Tibial artery (tissue), 4 donors: Measurements from ENCODE around the gene CTXND1.
A peak's percentile ranks its signal among the peaks of the same experiment; 100 is the strongest.

Source experiments
- DNase-seq, 2 donors: peaks; one replicate each; pipeline ENCODE4 v3.0.0-alpha.2; 2019
- H3K27ac ChIP-seq, 2 donors: fragments of 200-600 bp; sonication (generic) in 1 of 2; 1 replicate in 1 of 2; 2 replicates in 1 of 2; pipeline ENCODE4 v1.5.1; 2018 to 2019; ENCODE audit warnings: mild to moderate bottlenecking in 1 of 2
- H3K27me3 ChIP-seq, 2 donors: fragments of 200-600 bp; sonication (generic) in 1 of 2; one replicate each; pipeline versions ENCODE4 v1.5.1 to v1.6.0; 2016 to 2019
- H3K36me3 ChIP-seq, 3 donors: fragments of 200-600 bp; sonication (generic) in 2 of 3; one replicate each; pipeline ENCODE4 v1.5.1; 2016 to 2019; ENCODE audit warnings: mild to moderate bottlenecking in 2 of 3
- H3K4me1 ChIP-seq, 4 donors: fragments of 200-600 bp; sonication (generic) in 2 of 4; 1 replicate in 3 of 4; 2 replicates in 1 of 4; pipeline ENCODE4 v1.5.1; 2016 to 2019
- H3K4me3 ChIP-seq, 2 donors: fragments of 200-600 bp; sonication (generic) in 1 of 2; 1 replicate in 1 of 2; 2 replicates in 1 of 2; pipeline ENCODE4 v1.5.1; 2018 to 2019; ENCODE audit warnings: mild to moderate bottlenecking in 2 of 2
- H3K9me3 ChIP-seq, 3 donors: fragments of 200-600 bp; sonication (generic) in 1 of 3; one replicate each; pipeline ENCODE4 v1.5.1; 2016 to 2019
- CTCF ChIP-seq, 2 experiments: fragments of 200-600 bp in 1 of 2; fragments of 450-650 bp in 1 of 2; IDR thresholded peaks; one replicate each; pipeline ENCODE4 v1.5.1; 2017 to 2019; ENCODE audit warnings: antibody characterized with exemption in 2 of 2, mild to moderate bottlenecking in 1 of 2, moderate library complexity in 1 of 2
- intact Hi-C: fragments of 100-400 bp; cut with DNase I; formaldehyde crosslinking; loops from one replicate; pipeline ENCODE4 v1.15.0; 2023; ENCODE audit warnings: low total_unique reads

The CTXND1 gene

GRCh38 chr15:80163897-80164296, 88.1 kb downstream of the CTXND1 start:
- Histone ChIP-seq H3K27me3 (no peaks in the 10 kb centered on the region), H3K4me1 (no peaks in the 10 kb centered on the region), H3K36me3 (peaks cover 31 to 62% (median 38%) of the 10 kb centered on the region in 3 donors), H3K27ac (no peak overlapping the region), H3K4me3 (no peak overlapping the region), H3K9me3 (no peaks in the 10 kb centered on the region)
- intact Hi-C loops: no loop called here
- DNase-seq: no peak
- no peak for TF ChIP-seq CTCF (IDR thresholded peaks at IDR 0.05)

- Histone ChIP-seq H3K4me3 (no peak overlapping the region), H3K4me1 (no peaks in the 10 kb centered on the region), H3K27ac (no peak overlapping the region), H3K27me3 (no peaks in the 10 kb centered on the region), H3K36me3 (peaks cover 35 to 65% (median 40%) of the 10 kb centered on the region in 3 donors), H3K9me3 (no peaks in the 10 kb centered on the region)
- DNase-seq: no peak
- TF ChIP-seq CTCF (IDR thresholded peaks at IDR 0.05): no peak
- intact Hi-C loops: no loop called here
Measured at GRCh38 chr15:80163217-80163616, 88.8 kb downstream of the CTXND1 start.

GRCh38 chr15:80162059-80162554, 89.9 kb downstream of the CTXND1 start:
- DNase-seq: no peak
- Histone ChIP-seq H3K27ac (no peak overlapping the region), H3K4me3 (no peak overlapping the region), H3K9me3 (no peaks in the 10 kb centered on the region), H3K27me3 (no peaks in the 10 kb centered on the region), H3K36me3 (peaks cover 38 to 57% (median 38%) of the 10 kb centered on the region in 3 donors), H3K4me1 (no peaks in the 10 kb centered on the region)
- no peak for TF ChIP-seq CTCF (IDR thresholded peaks at IDR 0.05)
- intact Hi-C loops: no loop called here

- intact Hi-C loops: no loop called here
- Histone ChIP-seq H3K36me3 (peaks cover 38 to 56% (median 38%) of the 10 kb centered on the region in 3 donors), H3K27me3 (no peaks in the 10 kb centered on the region), H3K9me3 (no peaks in the 10 kb centered on the region), H3K4me3 (no peak overlapping the region), H3K27ac (no peak overlapping the region), H3K4me1 (no peaks in the 10 kb centered on the region)
- TF ChIP-seq CTCF (IDR thresholded peaks at IDR 0.05): no peak
- DNase-seq: no peak
Measured at GRCh38 chr15:80161468-80162016, 90.5 kb downstream of the CTXND1 start.

GRCh38 chr15:80160570-80161156, 91.3 kb downstream of the CTXND1 start:
- Histone ChIP-seq H3K9me3 (no peaks in the 10 kb centered on the region), H3K27me3 (no peaks in the 10 kb centered on the region), H3K36me3 (peaks cover 38 to 56% (median 38%) of the 10 kb centered on the region in 3 donors), H3K4me1 (no peaks in the 10 kb centered on the region), H3K27ac (no peak overlapping the region), H3K4me3 (no peak overlapping the region)
- intact Hi-C loops: no loop called here
- DNase-seq: peak; percentile 76 to 79
- no peak for TF ChIP-seq CTCF (IDR thresholded peaks at IDR 0.05)
